ENCODE measurements around the gene CDK3. TPM values are rescaled to one million over a fixed set of nuclear protein-coding genes. Genes with fewer than 3 reads are reported as not detected.
"Not testable (repeated sequence)": the region's sequence is repeated elsewhere in the genome, so short reads cannot be mapped to it uniquely, and the experiment has no call there.

CDK3 gene
- total and polyA plus RNA-seq, 2 of the 4 experiments (the other 2 are of a cell fraction) = 0.72 to 8.8 TPM

DNA sequence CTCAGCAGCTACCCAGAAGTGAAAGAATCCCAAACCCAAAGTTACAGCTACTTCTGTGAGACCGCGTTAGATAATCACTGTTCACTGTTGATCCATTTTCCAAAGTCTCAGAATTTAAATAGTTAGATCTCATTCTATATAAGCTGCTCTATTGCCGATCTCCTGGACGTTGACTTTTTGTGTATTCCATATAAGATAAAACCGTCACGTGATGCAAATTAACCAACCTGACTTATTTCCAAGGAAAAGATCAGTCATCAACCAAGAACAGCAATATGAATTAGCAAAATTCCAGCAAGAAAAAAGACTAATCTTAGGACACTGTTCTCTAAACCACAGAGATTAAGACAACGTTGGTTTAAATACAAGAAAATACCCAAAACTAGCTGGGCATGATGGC is 30.0 kb upstream of the CDK3 start:
- no peaks in the 10 kb centered on the region for H3K9me3 ChIP-seq (ENCODE audit: control insufficient read depth, insufficient read depth, low read length)
- ChIA-PET CTCF (no interaction called here), POLR2A (ENCODE audit: unreplicated experiment) (interaction anchor here (0.6 kb wide), 1 partner anchor 10 kb away, joined by 4 read pairs; no protein-coding TSS in a partner anchor)
- no peak overlapping the region for H2BK5ac ChIP-seq (ENCODE audit: low read depth, low read length, poor library complexity, severe bottlenecking)
- H2BK15ac ChIP-seq (ENCODE audit: low read depth, low read length) = no peak overlapping the region
- H3K14ac ChIP-seq (replicated peaks; ENCODE audit: low read depth, low read length) = no peak overlapping the region
- TF ChIP-seq RFX5 (IDR thresholded peaks at IDR 0.05; ENCODE audit: low read depth, low read length) = no peak
- no peak for TF ChIP-seq BHLHE40 (IDR thresholded peaks at IDR 0.05; ENCODE audit: low read depth, low read length)
- TF ChIP-seq POLR2A (IDR thresholded peaks at IDR 0.05; ENCODE audit: low read depth, low read length) = no peak
- H3K4me1 ChIP-seq (ENCODE audit: control insufficient read depth, insufficient read depth, low read length) = 0 out of 2 replicates have a peak, but pooled peaks cover 1% of the 10 kb centered on the region
- ATAC-seq (ENCODE audit: low read depth) = no peak
- H3K36me3 ChIP-seq (ENCODE audit: control insufficient read depth, insufficient read depth, low read length) = peaks cover 13% of the 10 kb centered on the region
- no peak overlapping the region for H3K4me3 ChIP-seq (ENCODE audit: insufficient read depth, low read depth, low read length)
- H2BK20ac ChIP-seq (ENCODE audit: low read depth, low read length) = no peak overlapping the region
- no peak overlapping the region for H2AFZ ChIP-seq (replicated peaks; ENCODE audit: low read length, poor library complexity)
- H4K8ac ChIP-seq (ENCODE audit: low read depth in 2 of 2, low read length in 2 of 2) = no peak overlapping the region
- no peaks in the 10 kb centered on the region for H3K9me1 ChIP-seq (ENCODE audit: insufficient read depth, low read length)
- H2AK5ac ChIP-seq (ENCODE audit: low read depth, low read length) = no peak overlapping the region
- DNase-seq = no peak
- peaks cover 13% of the 10 kb centered on the region; the same call in 1 of the 2 replicates for H4K20me1 ChIP-seq (ENCODE audit: insufficient read depth, low read length)
- H3K4ac ChIP-seq (ENCODE audit: low read depth, low read length) = no peak overlapping the region
- H4K5ac ChIP-seq (ENCODE audit: low read depth, low read length) = no peak overlapping the region
- no peaks in the 10 kb centered on the region for H3K27me3 ChIP-seq (ENCODE audit: control insufficient read depth, insufficient read depth, low read length)
- peaks cover 12 to 49% of the 10 kb centered on the region in 2 experiments for H3K79me1 ChIP-seq (ENCODE audit: low read depth in 1 of 2, low read length in 2 of 2)
- dilution Hi-C loops (cut with HindIII; ENCODE audit: low sequenced_read_pairs, unreplicated experiment) (no loop called here), in situ Hi-C loops (cut with MboI; ENCODE audit: low sequenced_read_pairs) (no loop called here), intact Hi-C loops (cut with micrococcal nuclease) (no loop called here)
- H4K91ac ChIP-seq (ENCODE audit: insufficient read depth, low read depth, low read length) = no peak overlapping the region
- H3K18ac ChIP-seq (ENCODE audit: low read depth, low read length) = no peak overlapping the region
- H3K27ac ChIP-seq (ENCODE audit: insufficient read depth, low read length) = no peak overlapping the region
- H2BK120ac ChIP-seq (ENCODE audit: low read depth, low read length) = no peak overlapping the region
- H3K4me2 ChIP-seq (ENCODE audit: low read depth, low read length) = no peak overlapping the region
- no TSS peak for BruUV-seq (replicated peaks)
- WGBS, 2 experiments (ENCODE audit: extremely low coverage in 2 of 2, insufficient read length in 1 of 2) = 87% methylated on average over 2 of the region's 7 CpGs; no CpG with 5 or more reads in 1 of the 2 experiments
- H3K23ac ChIP-seq (ENCODE audit: low read depth, low read length) = no peak overlapping the region
- no peak overlapping the region for H3K9ac ChIP-seq (ENCODE audit: low read depth, low read length)
- H3K56ac ChIP-seq (ENCODE audit: extremely low read depth, insufficient read depth, low read length) = no peak overlapping the region
- H2AK9ac ChIP-seq (replicated peaks; ENCODE audit: low read depth, low read length, poor library complexity) = no peak overlapping the region

GRCh38 chr17:75975187-75975586 is 25.5 kb upstream of the CDK3 start:
- ATAC-seq (ENCODE audit: low read depth); dilution Hi-C loops (cut with HindIII; ENCODE audit: low sequenced_read_pairs, unreplicated experiment); H2BK120ac ChIP-seq (ENCODE audit: low read depth, low read length); H3K36me3 ChIP-seq (ENCODE audit: control insufficient read depth, insufficient read depth, low read length); BruUV-seq (replicated peaks); H3K14ac ChIP-seq (replicated peaks; ENCODE audit: low read depth, low read length); H3K4ac ChIP-seq (ENCODE audit: low read depth, low read length); H3K23ac ChIP-seq (ENCODE audit: low read depth, low read length); POLR2A ChIA-PET (ENCODE audit: unreplicated experiment); H3K9ac ChIP-seq (ENCODE audit: low read depth, low read length); CTCF ChIA-PET; intact Hi-C loops (cut with micrococcal nuclease); H4K20me1 ChIP-seq (ENCODE audit: insufficient read depth, low read length); H4K91ac ChIP-seq (ENCODE audit: insufficient read depth, low read depth, low read length); H4K8ac ChIP-seq (ENCODE audit: low read depth in 2 of 2, low read length in 2 of 2); H3K27me3 ChIP-seq (ENCODE audit: control insufficient read depth, insufficient read depth, low read length); in situ Hi-C loops (cut with MboI; ENCODE audit: low sequenced_read_pairs); H2BK15ac ChIP-seq (ENCODE audit: low read depth, low read length); H3K27ac ChIP-seq (ENCODE audit: insufficient read depth, low read length); DNase-seq; H3K56ac ChIP-seq (ENCODE audit: extremely low read depth, insufficient read depth, low read length); H3K18ac ChIP-seq (ENCODE audit: low read depth, low read length); H3K4me2 ChIP-seq (ENCODE audit: low read depth, low read length); H3K9me1 ChIP-seq (ENCODE audit: insufficient read depth, low read length); H3K9me3 ChIP-seq (ENCODE audit: control insufficient read depth, insufficient read depth, low read length); H2AK5ac ChIP-seq (ENCODE audit: low read depth, low read length); H3K4me3 ChIP-seq (ENCODE audit: insufficient read depth, low read depth, low read length); H4K5ac ChIP-seq (ENCODE audit: low read depth, low read length); H2AFZ ChIP-seq (replicated peaks; ENCODE audit: low read length, poor library complexity); H2BK20ac ChIP-seq (ENCODE audit: low read depth, low read length); H2AK9ac ChIP-seq (replicated peaks; ENCODE audit: low read depth, low read length, poor library complexity); H2BK5ac ChIP-seq (ENCODE audit: low read depth, low read length, poor library complexity, severe bottlenecking); H3K4me1 ChIP-seq (ENCODE audit: control insufficient read depth, insufficient read depth, low read length): not testable (repeated sequence)
- no CpG with 5 or more reads among the region's 6 CpGs for WGBS, 2 experiments (ENCODE audit: extremely low coverage in 2 of 2, insufficient read length in 1 of 2)
- peaks cover 20 to 64% of the 10 kb centered on the region in 2 experiments for H3K79me1 ChIP-seq (ENCODE audit: low read depth in 1 of 2, low read length in 2 of 2)

All from IMR-90 (cell line).